NT2/D1 (cell line): ENCODE data around the gene SPC24.
"Not testable (repeated sequence)": the region's sequence is repeated elsewhere in the genome, so short reads cannot be mapped to it uniquely, and the experiment has no call there.

ENCODE experiments used
- SUZ12 ChIP-seq: IDR thresholded peaks from 2 replicates; pipeline ENCODE4 v1.6.1; 2011; ENCODE audit not compliant: insufficient read length, insufficient read depth; ENCODE audit errors: extremely low read depth
- YY1 ChIP-seq: IDR thresholded peaks from 2 replicates; pipeline ENCODE4 v1.6.1; 2011; ENCODE audit not compliant: insufficient read length, insufficient read depth

DNA sequence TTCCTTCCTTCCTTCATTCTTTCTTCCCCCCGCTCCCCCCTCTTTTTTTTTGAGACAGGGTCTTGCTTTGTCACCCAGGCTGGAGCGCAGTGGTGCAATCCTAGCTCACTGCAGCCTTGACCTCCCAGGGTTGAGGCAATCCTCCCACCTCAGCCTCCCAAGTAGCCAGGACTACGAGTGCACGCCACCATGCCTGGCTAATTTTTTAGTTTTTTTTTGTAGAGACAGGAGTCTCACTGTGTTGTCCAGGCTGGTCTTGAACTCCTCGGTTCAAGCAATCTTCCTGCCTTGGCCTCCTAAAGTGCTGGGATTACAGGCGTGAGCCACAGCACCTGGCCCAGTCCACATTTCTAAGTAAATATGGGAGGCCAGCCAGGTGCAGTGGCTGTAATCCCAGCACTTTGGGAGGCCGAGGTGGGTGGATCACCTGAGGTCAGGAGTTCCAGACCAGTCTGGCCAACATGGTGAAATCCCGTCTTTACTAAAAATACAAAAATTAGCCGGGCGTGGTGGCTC is 15.5 kb downstream of the SPC24 start:
- not testable (repeated sequence) for TF ChIP-seq YY1, SUZ12
